NCI-H2171 treated with DMSO at 0.1 percent for 48 hours (cell line): Measurements from ENCODE around the gene DHRS4L2.

Source experiments
- DNase-seq: peaks from one replicate; lab custom pipeline; 2025; lab: John Stamatoyannopoulos, UW

The DHRS4L2 gene

GRCh38 chr14:24054646-24055045 is 65.9 kb downstream of the DHRS4L2 start:
- no peak for DNase-seq
